ENCODE data around the gene XKR8.
"Not testable (repeated sequence)": the region's sequence is repeated elsewhere in the genome, so short reads cannot be mapped to it uniquely, and the experiment has no call there.

XKR8 gene

DNA sequence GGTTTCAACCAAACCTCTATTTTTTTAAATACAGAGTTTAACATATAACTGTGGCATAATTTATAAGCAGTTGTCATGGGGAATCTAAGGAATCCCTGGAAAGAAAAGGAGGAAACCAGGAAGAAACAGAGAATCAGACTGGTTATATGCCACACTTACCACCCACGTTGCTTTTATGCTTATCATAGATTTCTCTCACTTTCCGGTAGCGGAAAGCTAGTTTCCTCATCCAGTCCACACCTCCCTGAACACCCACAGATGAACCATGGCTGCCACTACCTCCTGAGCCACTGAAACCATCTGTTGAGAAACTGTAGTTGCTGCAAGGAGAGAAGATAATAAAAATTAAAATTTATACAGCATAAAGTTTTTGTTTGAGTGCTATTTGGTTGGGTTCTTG, 33.5 kb downstream of the XKR8 start:
- DNase-seq, result no peak

- no peak for DNase-seq
These were observed 34.3 kb downstream of the XKR8 start for GRCh38 chr1:27994060-27994459.

- DNase-seq, result not testable (repeated sequence)
These were observed 34.8 kb downstream of the XKR8 start for GRCh38 chr1:27994526-27994925.

DNA sequence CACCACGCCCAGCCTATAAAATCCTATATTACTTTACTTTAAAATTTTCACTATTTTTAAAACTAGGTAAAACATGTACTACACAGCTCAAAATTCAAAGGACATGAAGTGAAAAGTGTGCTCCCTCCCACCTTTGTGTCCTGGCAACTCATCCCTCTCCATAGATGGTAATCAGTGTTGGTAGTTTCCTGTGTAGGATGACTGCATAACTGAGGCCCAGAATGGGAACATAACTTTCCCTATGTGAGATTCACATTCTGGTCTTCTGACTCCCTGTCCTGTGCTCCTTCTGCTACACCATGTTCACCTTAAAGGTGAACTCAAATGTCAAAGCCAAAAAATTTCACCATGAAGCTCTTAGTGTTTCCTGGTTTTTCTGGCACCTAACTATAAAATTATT, 39.3 kb downstream of the XKR8 start:
- DNase-seq, result no peak

DNA sequence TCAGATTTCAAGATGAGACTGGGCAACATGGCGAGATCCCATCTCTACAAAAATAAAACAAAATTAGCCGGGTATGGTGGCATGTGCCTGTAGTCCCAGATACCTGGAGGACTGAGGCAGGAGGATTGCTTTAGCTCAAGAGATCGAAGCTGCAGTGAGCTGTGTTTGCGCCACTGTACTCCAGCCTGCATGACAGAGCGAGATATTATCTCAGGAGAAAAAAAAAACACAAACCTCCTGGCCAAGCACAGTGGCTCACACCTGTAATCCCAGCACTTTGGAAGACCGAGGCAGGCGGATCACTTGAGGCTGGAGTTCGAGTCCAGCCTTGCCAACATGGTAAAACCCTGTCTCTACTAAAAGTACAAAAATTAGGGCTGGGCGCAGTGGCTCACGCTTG, 42.8 kb downstream of the XKR8 start:
- no peak for DNase-seq

DNA sequence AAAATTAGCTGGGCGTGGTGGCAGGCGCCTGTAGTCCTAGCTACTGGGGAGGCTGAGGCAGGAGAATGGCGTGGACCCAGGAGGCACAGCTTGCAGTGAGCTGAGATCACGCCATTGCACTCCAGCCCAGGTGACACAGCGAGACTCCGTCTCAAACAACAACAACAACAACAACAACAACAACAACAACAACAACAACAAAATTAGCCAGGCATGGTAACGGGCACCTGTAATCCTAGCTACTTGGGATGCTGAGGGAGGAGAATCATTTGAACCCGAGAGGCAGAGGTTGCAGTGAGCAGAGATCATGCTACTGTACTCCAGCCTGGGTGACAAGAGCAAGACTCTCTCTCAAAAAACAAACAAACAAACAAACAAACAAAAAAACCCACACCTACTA, 43.3 kb downstream of the XKR8 start:
- not testable (repeated sequence) for DNase-seq

- no peak for DNase-seq
These were observed 51.2 kb downstream of the XKR8 start for GRCh38 chr1:28010969-28011368.

All from NCI-H1694 (cell line).